Calu3 (cell line): ENCODE data around the gene LYL1. TPM values are rescaled to one million over a fixed set of nuclear protein-coding genes. Genes with fewer than 3 reads are reported as not detected.

Experiments
- BruUV-seq: library from RNA; stranded (reverse); fragments of 400-500 nt; replicated peaks from 2 replicates; lab custom pipeline; 2021; lab: Mats Ljungman, UMichigan
- CTCF ChIA-PET: fragments of 300-600 bp; sonication (Branson Sonifier 250); formaldehyde crosslinking; loops from one replicate; lab custom pipeline; 2022; ENCODE audit warnings: antibody characterized with exemption; lab: Charles Lee
- DNase-seq: peaks from one replicate; pipeline ENCODE4 v3.0.0; 2022
- H3K27ac Mint-ChIP-seq: one replicate; pipeline ENCODE4 v1.8.0; 2022; ENCODE audit warnings: mixed read lengths; ENCODE audit not compliant: unreplicated experiment
- H3K27me3 Mint-ChIP-seq: one replicate; pipeline ENCODE4 v1.8.0; 2022; ENCODE audit warnings: mixed read lengths; ENCODE audit not compliant: unreplicated experiment
- H3K36me3 Mint-ChIP-seq: one replicate; pipeline ENCODE4 v1.8.0; 2022; ENCODE audit warnings: mild to moderate bottlenecking, moderate library complexity, mixed read lengths; ENCODE audit not compliant: insufficient read depth, unreplicated experiment
- H3K4me1 Mint-ChIP-seq: one replicate; pipeline ENCODE4 v1.8.0; 2022; ENCODE audit warnings: mild to moderate bottlenecking, low read depth, mixed read lengths; ENCODE audit not compliant: unreplicated experiment
- H3K4me3 Mint-ChIP-seq: one replicate; pipeline ENCODE4 v1.8.0; 2022; ENCODE audit warnings: mild to moderate bottlenecking, low read depth, moderate library complexity, mixed read lengths; ENCODE audit not compliant: unreplicated experiment
- H3K9me3 Mint-ChIP-seq: one replicate; pipeline ENCODE4 v1.8.0; 2022; ENCODE audit warnings: low read depth, mixed read lengths; ENCODE audit not compliant: unreplicated experiment
- CTCF ChIP-seq: fragments of 200-600 bp; IDR thresholded peaks from one replicate; pipeline ENCODE4 v1.8.0; 2022; ENCODE audit warnings: antibody characterized with exemption; ENCODE audit not compliant: unreplicated experiment
- intact Hi-C: fragments of 100-400 bp; cut with micrococcal nuclease; formaldehyde crosslinking; loops from one replicate; pipeline ENCODE4 v1.10.0; 2022; ENCODE audit not compliant: unreplicated experiment
- total RNA-seq: library from RNA; stranded (reverse); gene quantifications from 2 replicates; pipeline ENCODE4 v1.2.3, GENCODE V29; 2022

LYL1 gene
- total RNA-seq, 1 experiment from 2014 or later: not detected

DNA sequence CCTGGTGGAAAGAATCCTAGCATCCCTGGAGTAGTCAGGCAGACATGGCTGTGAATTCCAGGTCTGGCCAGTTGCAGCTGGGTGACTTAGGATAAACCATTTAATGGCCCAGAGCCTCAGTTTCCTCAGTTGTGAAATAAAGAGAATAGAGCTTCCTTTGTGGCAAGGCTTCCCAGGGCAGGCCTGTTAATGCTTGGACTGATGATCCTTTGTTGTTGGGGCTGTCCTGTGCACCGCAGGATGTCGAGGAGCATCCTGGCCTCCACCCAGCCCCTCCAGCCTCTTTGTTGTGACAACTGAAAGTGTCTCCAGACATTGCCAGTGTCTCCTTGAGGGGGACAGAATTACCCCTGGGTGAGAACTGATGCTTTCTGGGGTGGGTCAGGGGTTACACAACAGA is 16.3 kb downstream of the LYL1 start:
- TF ChIP-seq CTCF: no peak
- DNase-seq: no peak
- H3K36me3 Mint-ChIP-seq: peaks cover 8% of the 10 kb centered on the region
- BruUV-seq: no TSS peak
- no peaks in the 10 kb centered on the region for H3K27me3 Mint-ChIP-seq
- intact Hi-C loops: no loop called here
- no peak overlapping the region for H3K4me3 Mint-ChIP-seq
- H3K4me1 Mint-ChIP-seq: peaks cover 20% of the 10 kb centered on the region
- H3K9me3 Mint-ChIP-seq: no peaks in the 10 kb centered on the region
- CTCF ChIA-PET: interaction anchor here (1.4 kb wide), 1 partner anchor 25 kb away, joined by 3 read pairs; no protein-coding TSS in a partner anchor
- peak overlapping the region; percentile 1 for H3K27ac Mint-ChIP-seq

DNA sequence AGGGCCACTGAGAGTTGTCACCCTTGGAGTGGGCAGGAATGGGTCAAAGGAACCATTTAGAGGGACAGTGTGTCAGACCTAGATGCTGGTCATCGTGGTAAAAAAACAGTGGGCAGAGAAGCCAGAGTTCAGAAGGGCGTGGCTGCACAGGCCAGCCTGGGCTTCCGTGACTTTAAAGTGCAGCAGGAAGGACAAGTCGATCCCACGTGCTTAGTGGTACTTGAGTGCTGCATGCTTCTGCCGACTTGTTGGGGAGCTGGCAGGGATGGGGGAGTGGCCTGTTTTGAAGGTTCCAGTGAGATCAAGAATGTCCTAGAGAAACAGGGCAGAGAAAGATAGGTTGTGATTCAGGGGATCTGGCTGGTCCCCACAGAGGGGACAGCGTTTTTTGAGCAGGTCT is 17.0 kb downstream of the LYL1 start:
- no peak for TF ChIP-seq CTCF
- Mint-ChIP-seq H3K9me3 (no peaks in the 10 kb centered on the region), H3K36me3 (peaks cover 8% of the 10 kb centered on the region), H3K27me3 (no peaks in the 10 kb centered on the region), H3K4me3 (no peak overlapping the region), H3K27ac (peak overlapping the region; percentile 1), H3K4me1 (peaks cover 20% of the 10 kb centered on the region)
- BruUV-seq: no TSS peak
- CTCF ChIA-PET: interaction anchor here (1.4 kb wide), 1 partner anchor 24 kb away, joined by 3 read pairs; no protein-coding TSS in a partner anchor
- intact Hi-C loops: no loop called here
- DNase-seq: no peak

GRCh38 chr19:13083627-13084026 is 19.0 kb downstream of the LYL1 start:
- intact Hi-C loops: no loop called here
- Mint-ChIP-seq H3K27ac (no peak overlapping the region), H3K4me3 (no peak overlapping the region), H3K9me3 (no peaks in the 10 kb centered on the region), H3K4me1 (peaks cover 30% of the 10 kb centered on the region), H3K27me3 (no peaks in the 10 kb centered on the region), H3K36me3 (peaks cover 5% of the 10 kb centered on the region)
- CTCF ChIA-PET: interaction anchor here (1.2 to 1.7 kb wide), 2 partner anchors 22 to 41 kb away, joined by 3 to 4 read pairs; no protein-coding TSS in a partner anchor
- DNase-seq: no peak
- no TSS peak for BruUV-seq
- no peak for TF ChIP-seq CTCF

GRCh38 chr19:13083008-13083404 is 19.7 kb downstream of the LYL1 start:
- no peak for TF ChIP-seq CTCF
- no peak overlapping the region for H3K4me3 Mint-ChIP-seq
- H3K27me3 Mint-ChIP-seq: no peaks in the 10 kb centered on the region

More at GRCh38 chr19:13083008-13083404, 19.7 kb downstream of the LYL1 start:
- no TSS peak for BruUV-seq
- CTCF ChIA-PET: interaction anchor here (1.0 to 1.7 kb wide), 4 partner anchors 11 to 105 kb away, joined by 4 to 6 read pairs (median 4); no protein-coding TSS in a partner anchor
- no peaks in the 10 kb centered on the region for H3K9me3 Mint-ChIP-seq
- peaks cover 31% of the 10 kb centered on the region for H3K4me1 Mint-ChIP-seq
- H3K36me3 Mint-ChIP-seq: no peaks in the 10 kb centered on the region
- DNase-seq: no peak
- intact Hi-C loops: no loop called here
- peak overlapping the region; percentile 17 for H3K27ac Mint-ChIP-seq
